Stomach (tissue), 9 donors: Measurements from ENCODE around the gene PI16. TPM values are rescaled to one million over a fixed set of nuclear protein-coding genes. Genes with fewer than 3 reads are reported as not detected.
"Not testable (repeated sequence)": the region's sequence is repeated elsewhere in the genome, so short reads cannot be mapped to it uniquely, and the experiment has no call there.

Source experiments
- DNase-seq, 2 donors: peaks; one replicate each; pipeline versions ENCODE4 v3.0.0 to v3.0.0-alpha.2; 2013 to 2019
- H3K27ac ChIP-seq, 5 donors: fragments of 200-600 bp in 4 of 5; sonication (generic) in 4 of 5; one replicate each; pipeline ENCODE4 v1.5.1; 2013 to 2019; ENCODE audit warnings: mild to moderate bottlenecking in 1 of 5, moderate library complexity in 1 of 5
- H3K27me3 ChIP-seq, 3 donors: fragments of 200-600 bp; sonication (generic); one replicate each; pipeline ENCODE4 v1.5.1; 2017 to 2019; ENCODE audit warnings: mixed run types in 1 of 3
- H3K36me3 ChIP-seq, 4 donors: fragments of 200-600 bp; sonication (generic); 1 replicate in 3 of 4; 2 replicates in 1 of 4; pipeline ENCODE4 v1.5.1; 2016 to 2019
- H3K4me1 ChIP-seq, 4 donors: fragments of 200-600 bp; sonication (generic); one replicate each; pipeline ENCODE4 v1.5.1; 2016 to 2019
- H3K4me3 ChIP-seq, 4 donors: fragments of 200-600 bp; sonication (generic) in 3 of 4; one replicate each; pipeline ENCODE4 v1.5.1; 2016 to 2019; ENCODE audit warnings: mild to moderate bottlenecking in 1 of 4
- H3K9me3 ChIP-seq, 4 donors: fragments of 200-600 bp; sonication (generic); one replicate each; pipeline ENCODE4 v1.5.1; 2016 to 2019
- CTCF ChIP-seq, 7 experiments: fragments of 450-650 bp in 4 of 7; fragments of 200-600 bp in 3 of 7; sonication (generic) in 3 of 7; IDR thresholded peaks; one replicate each; pipeline ENCODE4 v1.5.1; 2016 to 2019; ENCODE audit warnings: antibody characterized with exemption in 7 of 7, control low read depth in 2 of 7, mild to moderate bottlenecking in 1 of 7
- EP300 ChIP-seq: sonication (generic); formaldehyde crosslinking; IDR thresholded peaks from one replicate; pipeline ENCODE4 v1.6.1; 2017; ENCODE audit warnings: antibody characterized with exemption
- POLR2A ChIP-seq, 4 donors: fragments of 450-650 bp; IDR thresholded peaks; one replicate each; pipeline ENCODE4 v1.6.1; 2016; ENCODE audit warnings: antibody characterized with exemption in 4 of 4, control low read depth in 2 of 4, mild to moderate bottlenecking in 1 of 4, moderate library complexity in 1 of 4
- POLR2AphosphoS5 ChIP-seq, 3 donors: sonication (generic); formaldehyde crosslinking; IDR thresholded peaks; one replicate each; pipeline ENCODE4 v1.6.1; 2016; ENCODE audit warnings: antibody characterized with exemption in 3 of 3
- WGBS, 5 donors: extraction: QIAGEN DNeasy Blood & Tissue Kit in 3 of 5; methylation state at CpG; one replicate each; pipeline versions ENCODE4 v1.1.5 to v1.1.7; 2013 to 2018; 5-methylcytosine and 5-hydroxymethylcytosine counted together
- intact Hi-C: fragments of 100-400 bp; cut with DNase I; formaldehyde crosslinking; loops from one replicate; pipeline ENCODE4 v1.15.1; 2023; ENCODE audit warnings: low total_unique reads
- polyA plus RNA-seq, 3 donors: library from polyadenylated mRNA; stranded (reverse); fragments of 200-250 nt; gene quantifications; one replicate each; pipeline ENCODE4 v1.2.3, GENCODE V29; 2013
- total RNA-seq, 5 donors: library from RNA; depleted of rRNA; stranded (reverse); fragments of >200 nt; gene quantifications; one replicate each; pipeline versions ENCODE4 v1.1.0 to v1.2.3, GENCODE V29; 2014 to 2016
- donor health status: healthy with polysubstance abuse.
- donor health status: Bipolar disorder and iron deficiency.
- donor health status: healthy.

The PI16 gene
- total and polyA plus RNA-seq, 8 donors: 1.2 to 21.3 (median 3.0) TPM; not detected in 2

- Histone ChIP-seq H3K27ac (no peak overlapping the region), H3K9me3 (no peaks in the 10 kb centered on the region), H3K4me3 (no peak overlapping the region), H3K27me3 (peaks cover 0 to 6% (median 0%) of the 10 kb centered on the region in 3 donors), H3K4me1 (no peaks in the 10 kb centered on the region), H3K36me3 (no peaks in the 10 kb centered on the region)
- WGBS, 5 donors: 89 to 93% (median 91%) methylated on average over 5 of the region's 5 CpGs
- intact Hi-C loops: no loop called here
- no peak for DNase-seq
- no peak for TF ChIP-seq POLR2A (IDR thresholded peaks at IDR 0.05)
- no peak for TF ChIP-seq EP300
- TF ChIP-seq POLR2AphosphoS5 (IDR thresholded peaks at IDR 0.05): no peak
- TF ChIP-seq CTCF (IDR thresholded peaks at IDR 0.05): no peak
These were observed 17.7 kb upstream of the PI16 start for GRCh38 chr6:36936824-36937223.

GRCh38 chr6:36937896-36938295 lies 16.6 kb upstream of the PI16 start:
- Histone ChIP-seq H3K9me3 (no peaks in the 10 kb centered on the region), H3K36me3 (no peaks in the 10 kb centered on the region), H3K4me1 (no peaks in the 10 kb centered on the region), H3K27ac (no peak overlapping the region), H3K4me3 (no peak overlapping the region), H3K27me3 (peaks cover 0 to 6% (median 0%) of the 10 kb centered on the region in 3 donors)
- TF ChIP-seq POLR2AphosphoS5 (IDR thresholded peaks at IDR 0.05) (no peak), POLR2A (IDR thresholded peaks at IDR 0.05) (no peak)
- 93 to 96% (median 94%) methylated on average over 6 of the region's 6 CpGs for whole genome bisulfite sequencing, 5 donors
- intact Hi-C loops: no loop called here
- DNase-seq: no peak

- peaks cover 0 to 6% (median 0%) of the 10 kb centered on the region in 3 donors for H3K27me3 ChIP-seq
- no peaks in the 10 kb centered on the region for H3K36me3 ChIP-seq
- intact Hi-C loops: no loop called here
- no peak for TF ChIP-seq POLR2AphosphoS5 (IDR thresholded peaks at IDR 0.05)
- no peaks in the 10 kb centered on the region for H3K4me1 ChIP-seq
- DNase-seq: no peak
- WGBS, 5 donors: 77 to 96% (median 92%) methylated on average over 4 of the region's 4 CpGs
- H3K4me3 ChIP-seq: no peak overlapping the region
- no peaks in the 10 kb centered on the region for H3K9me3 ChIP-seq
- no peak overlapping the region for H3K27ac ChIP-seq
These were observed 16.0 kb upstream of the PI16 start for GRCh38 chr6:36938536-36938935.

GRCh38 chr6:36939005-36939404 lies 15.5 kb upstream of the PI16 start:
- H3K27ac ChIP-seq, H3K9me3 ChIP-seq, H3K4me1 ChIP-seq, H3K4me3 ChIP-seq, H3K36me3 ChIP-seq, intact Hi-C loops, H3K27me3 ChIP-seq, DNase-seq: not testable (repeated sequence)
- 77 to 97% (median 89%) methylated on average over 3 to 5 of the region's 5 CpGs for WGBS, 5 donors

- WGBS, 5 donors: 87 to 94% (median 92%) methylated on average over 10 of the region's 10 CpGs
- no peak for TF ChIP-seq CTCF (IDR thresholded peaks at IDR 0.05)
- TF ChIP-seq POLR2AphosphoS5 (IDR thresholded peaks at IDR 0.05): no peak
- TF ChIP-seq EP300: no peak
- no peak for TF ChIP-seq POLR2A (IDR thresholded peaks at IDR 0.05)
- DNase-seq: no peak
- Histone ChIP-seq H3K4me3 (no peak overlapping the region), H3K27ac (no peak overlapping the region), H3K4me1 (no peaks in the 10 kb centered on the region), H3K9me3 (no peaks in the 10 kb centered on the region), H3K27me3 (peaks cover 0 to 10% (median 0%) of the 10 kb centered on the region in 3 donors), H3K36me3 (no peaks in the 10 kb centered on the region)
- intact Hi-C loops: no loop called here
These were observed 14.5 kb upstream of the PI16 start for GRCh38 chr6:36940027-36940426.

- DNase-seq, H3K27ac ChIP-seq, intact Hi-C loops, H3K4me3 ChIP-seq, H3K36me3 ChIP-seq, H3K4me1 ChIP-seq, H3K9me3 ChIP-seq: not testable (repeated sequence)
- WGBS, 5 donors: 91 to 99% (median 94%) methylated on average over 14 to 40 of the region's 40 CpGs; no CpG with 5 or more reads in 1 of the 5 donors
- H3K27me3 ChIP-seq: peaks cover 0 to 10% (median 0%) of the 10 kb centered on the region in 3 donors
These were observed 13.0 kb upstream of the PI16 start for GRCh38 chr6:36941561-36941960.

GRCh38 chr6:36942329-36942728 lies 12.2 kb upstream of the PI16 start:
- H3K27ac ChIP-seq: not testable (repeated sequence)

More at GRCh38 chr6:36942329-36942728, 12.2 kb upstream of the PI16 start:
- peaks cover 0 to 10% (median 0%) of the 10 kb centered on the region in 3 donors for H3K27me3 ChIP-seq
- 50 to 100% (median 80%) methylated on average over 1 to 2 of the region's 2 CpGs for WGBS, 5 donors
- DNase-seq, H3K4me1 ChIP-seq, H3K4me3 ChIP-seq, intact Hi-C loops, H3K9me3 ChIP-seq, H3K36me3 ChIP-seq: not testable (repeated sequence)
